Activated CD4-positive, alpha-beta memory T cell treated with anti-CD3 and anti-CD28 coated beads, Interleukin-2, amount 10 ng/mL, durations not matched to agents 7 days and 5 days (primary cell): ENCODE measurements around the gene CDX4. TPM values are rescaled to one million over a fixed set of nuclear protein-coding genes. Genes with fewer than 3 reads are reported as not detected.

ENCODE experiments used
- CTCF ChIA-PET: fragments of 350-600 bp; sonication (Branson Sonifier 250); formaldehyde crosslinking; loops from one replicate; lab custom pipeline; 2021; ENCODE audit warnings: antibody characterized with exemption, inconsistent platforms; lab: Charles Lee
- POLR2A ChIA-PET: fragments of 350-600 bp; sonication (Branson Sonifier 250); formaldehyde crosslinking; loops from one replicate; lab custom pipeline; 2021; ENCODE audit warnings: antibody characterized with exemption; lab: Charles Lee
- DNase-seq: peaks from one replicate; pipeline ENCODE4 v3.0.0-alpha.2; 2020
- H3K27ac Mint-ChIP-seq: one replicate; pipeline ENCODE4 v1.8.0; 2021; ENCODE audit warnings: mild to moderate bottlenecking, mixed read lengths
- H3K27me3 Mint-ChIP-seq: one replicate; pipeline ENCODE4 v1.8.0; 2021; ENCODE audit warnings: mixed read lengths
- H3K36me3 Mint-ChIP-seq: one replicate; pipeline ENCODE4 v1.8.0; 2021; ENCODE audit warnings: low read depth, mixed read lengths
- H3K4me1 Mint-ChIP-seq: one replicate; pipeline ENCODE4 v1.8.0; 2021; ENCODE audit warnings: mixed read lengths
- H3K4me3 Mint-ChIP-seq: one replicate; pipeline ENCODE4 v1.8.0; 2021; ENCODE audit warnings: mild to moderate bottlenecking, mixed read lengths
- H3K9me3 Mint-ChIP-seq: one replicate; pipeline ENCODE4 v1.8.0; 2021; ENCODE audit warnings: mixed read lengths
- total RNA-seq, 2 experiments: library from RNA; stranded (reverse); gene quantifications; one replicate each; pipeline ENCODE4 v1.2.3, GENCODE V29; 2021

The CDX4 gene, protein sequence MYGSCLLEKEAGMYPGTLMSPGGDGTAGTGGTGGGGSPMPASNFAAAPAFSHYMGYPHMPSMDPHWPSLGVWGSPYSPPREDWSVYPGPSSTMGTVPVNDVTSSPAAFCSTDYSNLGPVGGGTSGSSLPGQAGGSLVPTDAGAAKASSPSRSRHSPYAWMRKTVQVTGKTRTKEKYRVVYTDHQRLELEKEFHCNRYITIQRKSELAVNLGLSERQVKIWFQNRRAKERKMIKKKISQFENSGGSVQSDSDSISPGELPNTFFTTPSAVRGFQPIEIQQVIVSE
- total RNA-seq: not detected

DNA sequence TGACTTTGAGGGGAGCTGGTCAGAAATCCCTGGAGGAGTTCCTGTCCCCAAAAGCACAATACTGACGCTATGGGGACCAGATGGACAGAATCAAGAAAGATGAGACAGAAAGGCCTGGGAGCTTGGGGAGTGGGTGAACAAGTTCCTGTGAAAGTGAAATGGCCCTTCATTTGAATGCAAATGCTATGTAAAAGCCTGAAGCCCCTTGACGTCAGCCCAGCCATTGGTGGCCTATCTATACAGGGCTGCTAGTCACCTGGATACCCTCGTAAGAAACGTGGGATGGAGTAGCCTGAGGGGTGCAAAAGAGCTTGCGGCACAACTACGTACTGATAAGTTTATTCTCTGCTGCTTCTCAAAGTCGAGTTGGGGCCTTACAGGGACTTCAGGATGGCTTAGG, at the start of gene CDX4:
TSS of gene CDX4 (plus strand) at position 223 of the 400 bp plus-strand sequence. CDS start 201 bp downstream, outside the sequence.
- CTCF ChIA-PET: no interaction called here
- POLR2A ChIA-PET: no interaction called here
- H3K4me1 Mint-ChIP-seq: no peaks in the 10 kb centered on the region
- H3K27me3 Mint-ChIP-seq: peaks cover 27% of the 10 kb centered on the region
- DNase-seq: no peak
- H3K9me3 Mint-ChIP-seq: no peaks in the 10 kb centered on the region
- H3K27ac Mint-ChIP-seq: no peak within 1 kb of the TSS
- H3K4me3 Mint-ChIP-seq: no peak within 1 kb of the TSS
- H3K36me3 Mint-ChIP-seq: no peaks in the 10 kb centered on the region

GRCh38 chrX:73398185-73398914, 48.5 kb upstream of the CDX4 start:
- no peak for DNase-seq
- no peak overlapping the region for H3K27ac Mint-ChIP-seq
- no peaks in the 10 kb centered on the region for H3K9me3 Mint-ChIP-seq
- H3K4me1 Mint-ChIP-seq: no peaks in the 10 kb centered on the region
- CTCF ChIA-PET: no interaction called here
- no peak overlapping the region for H3K4me3 Mint-ChIP-seq
- POLR2A ChIA-PET: no interaction called here
- H3K36me3 Mint-ChIP-seq: no peaks in the 10 kb centered on the region
- H3K27me3 Mint-ChIP-seq: no peaks in the 10 kb centered on the region

DNA sequence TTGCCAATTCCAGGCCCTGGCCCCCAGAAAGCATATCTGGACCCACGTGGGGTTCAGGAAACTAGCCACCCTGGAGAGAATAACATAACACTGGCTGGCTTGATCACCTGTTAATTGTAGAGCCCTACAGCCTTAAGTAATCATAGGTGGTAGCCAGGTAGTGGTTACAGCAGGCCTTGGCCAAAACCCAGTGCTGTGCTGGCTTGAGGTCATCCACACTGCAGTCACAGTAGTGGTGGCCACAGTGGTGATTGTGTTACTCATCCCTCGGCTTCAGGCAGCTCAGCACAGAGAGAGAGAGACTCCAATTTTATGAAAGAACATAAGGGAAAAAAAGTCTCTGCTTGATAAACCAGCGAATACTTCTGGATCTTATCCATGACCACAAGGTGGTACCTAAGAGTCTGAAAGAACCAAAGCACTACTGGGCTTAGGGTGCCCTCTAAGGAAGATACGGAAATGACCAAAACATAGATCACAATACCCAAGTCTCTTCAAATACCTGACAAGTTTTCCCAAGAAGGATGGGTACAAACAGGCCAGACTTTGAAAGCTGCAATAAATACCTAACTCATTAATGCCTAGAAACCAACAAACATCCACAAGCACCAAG, 46.6 kb upstream of the CDX4 start:
- no peaks in the 10 kb centered on the region for H3K27me3 Mint-ChIP-seq
- no peaks in the 10 kb centered on the region for H3K36me3 Mint-ChIP-seq
- DNase-seq: no peak
- H3K4me1 Mint-ChIP-seq: no peaks in the 10 kb centered on the region
- H3K9me3 Mint-ChIP-seq: no peaks in the 10 kb centered on the region
- CTCF ChIA-PET: no interaction called here
- H3K4me3 Mint-ChIP-seq: no peak overlapping the region
- POLR2A ChIA-PET: no interaction called here
- no peak overlapping the region for H3K27ac Mint-ChIP-seq

DNA sequence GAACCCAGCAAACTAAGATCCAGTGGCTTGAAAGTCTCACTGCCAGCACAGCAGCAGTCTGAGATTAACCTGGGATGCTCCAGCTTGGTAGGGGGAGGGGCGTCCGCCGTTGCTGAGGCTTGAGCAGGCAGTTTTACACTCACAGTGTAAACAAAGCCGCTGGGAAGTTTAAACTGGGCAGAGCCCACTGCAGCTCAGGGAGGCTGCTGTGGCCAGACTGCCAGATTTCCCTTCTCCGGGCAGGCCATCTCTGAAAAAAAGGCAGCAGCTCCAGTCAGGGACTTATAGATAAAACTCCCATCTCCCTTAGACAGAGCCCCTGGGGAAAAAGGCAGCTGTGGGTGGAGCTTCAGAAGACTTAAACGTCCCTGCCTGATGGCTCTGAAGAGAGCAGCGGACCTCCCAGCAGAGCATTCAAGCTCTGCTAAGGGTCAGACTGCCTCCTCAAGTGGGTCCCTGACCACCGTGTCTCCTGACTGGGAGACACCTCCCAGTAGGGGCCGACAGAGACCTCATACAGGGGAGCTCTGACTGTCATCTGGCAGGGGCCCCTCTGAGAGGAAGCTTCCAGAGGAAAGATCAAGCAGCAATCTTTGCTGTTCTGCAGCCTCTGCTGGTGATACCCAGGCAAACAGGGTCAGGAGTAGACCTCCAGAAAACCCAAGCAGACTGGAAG, 45.1 kb upstream of the CDX4 start:
- Mint-ChIP-seq H3K27ac (no peak overlapping the region), H3K4me3 (no peak overlapping the region), H3K27me3 (no peaks in the 10 kb centered on the region), H3K9me3 (no peaks in the 10 kb centered on the region), H3K36me3 (no peaks in the 10 kb centered on the region), H3K4me1 (no peaks in the 10 kb centered on the region)
- no peak for DNase-seq
- POLR2A ChIA-PET: no interaction called here
- CTCF ChIA-PET: no interaction called here

DNA sequence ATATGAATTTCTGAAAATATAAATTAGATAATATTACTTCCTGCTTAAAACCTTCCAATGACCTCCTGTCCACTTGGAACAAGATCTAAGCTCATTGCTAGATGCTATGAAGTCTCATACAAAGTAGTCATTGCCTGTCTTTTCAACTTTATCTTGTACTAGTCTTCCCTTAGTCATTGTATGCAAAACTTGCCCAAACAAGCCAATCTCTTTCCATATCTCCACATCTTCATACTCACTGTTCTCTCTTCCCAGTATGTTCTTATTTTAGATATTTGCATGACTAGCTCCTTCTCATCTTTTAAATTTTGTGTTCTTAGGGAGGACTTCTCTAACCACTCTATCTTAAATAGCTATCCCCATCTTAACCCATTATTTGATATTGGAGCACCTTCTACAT, 33.9 kb upstream of the CDX4 start:
- Mint-ChIP-seq H3K27ac (no peak overlapping the region), H3K9me3 (no peaks in the 10 kb centered on the region), H3K4me1 (no peaks in the 10 kb centered on the region), H3K4me3 (no peak overlapping the region), H3K27me3 (no peaks in the 10 kb centered on the region), H3K36me3 (no peaks in the 10 kb centered on the region)
- ChIA-PET CTCF (no interaction called here), POLR2A (no interaction called here)
- DNase-seq: no peak

DNA sequence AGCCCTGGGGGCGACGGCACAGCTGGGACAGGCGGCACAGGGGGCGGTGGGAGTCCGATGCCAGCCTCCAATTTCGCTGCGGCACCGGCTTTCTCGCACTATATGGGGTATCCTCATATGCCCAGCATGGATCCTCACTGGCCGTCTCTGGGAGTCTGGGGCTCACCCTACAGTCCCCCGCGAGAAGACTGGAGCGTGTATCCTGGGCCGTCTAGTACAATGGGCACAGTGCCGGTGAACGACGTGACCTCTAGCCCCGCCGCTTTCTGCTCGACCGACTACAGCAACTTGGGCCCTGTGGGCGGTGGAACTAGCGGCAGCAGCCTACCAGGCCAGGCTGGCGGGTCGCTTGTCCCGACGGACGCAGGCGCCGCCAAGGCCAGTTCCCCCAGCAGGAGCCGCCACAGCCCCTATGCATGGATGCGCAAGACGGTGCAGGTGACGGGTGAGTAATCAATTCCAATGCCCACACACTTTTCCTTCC, 500 bp downstream of the CDX4 start:
- H3K27me3 Mint-ChIP-seq: peaks cover 30% of the 10 kb centered on the region
- H3K4me1 Mint-ChIP-seq: no peaks in the 10 kb centered on the region
- no peaks in the 10 kb centered on the region for H3K36me3 Mint-ChIP-seq
- DNase-seq: no peak
- H3K9me3 Mint-ChIP-seq: no peaks in the 10 kb centered on the region
- ChIA-PET CTCF (no interaction called here), POLR2A (no interaction called here)
- H3K27ac Mint-ChIP-seq: no peak overlapping the region
- no peak overlapping the region for H3K4me3 Mint-ChIP-seq

DNA sequence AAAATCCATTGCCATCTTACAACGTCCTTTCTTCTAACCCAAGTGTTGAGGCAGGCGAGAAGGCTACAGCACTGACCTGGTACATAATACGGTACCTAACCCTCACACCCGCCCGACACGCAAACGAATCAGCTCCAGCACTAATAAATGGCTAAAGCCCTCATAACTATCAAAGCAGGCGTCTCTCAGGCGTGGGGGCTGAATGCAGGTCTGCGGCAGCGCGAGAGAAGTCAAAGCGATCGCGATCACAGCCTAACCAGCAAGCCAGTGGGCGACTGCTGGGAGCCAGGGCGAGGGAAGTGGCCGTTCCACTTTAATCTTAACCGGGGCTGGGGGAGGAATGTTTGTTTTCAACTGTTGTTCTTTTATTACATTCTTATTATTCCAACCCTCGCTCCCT, 1.5 kb downstream of the CDX4 start:
- no peak for DNase-seq
- peaks cover 30% of the 10 kb centered on the region for H3K27me3 Mint-ChIP-seq
- ChIA-PET CTCF (no interaction called here), POLR2A (no interaction called here)
- no peak overlapping the region for H3K4me3 Mint-ChIP-seq
- no peaks in the 10 kb centered on the region for H3K4me1 Mint-ChIP-seq
- no peak overlapping the region for H3K27ac Mint-ChIP-seq
- H3K36me3 Mint-ChIP-seq: no peaks in the 10 kb centered on the region
- no peaks in the 10 kb centered on the region for H3K9me3 Mint-ChIP-seq

GRCh38 chrX:73455171-73455570, 8.3 kb downstream of the CDX4 start:
- Mint-ChIP-seq H3K4me1 (no peaks in the 10 kb centered on the region), H3K4me3 (no peak overlapping the region), H3K36me3 (no peaks in the 10 kb centered on the region), H3K27me3 (peaks cover 6% of the 10 kb centered on the region), H3K9me3 (no peaks in the 10 kb centered on the region), H3K27ac (no peak overlapping the region)
- no peak for DNase-seq
- POLR2A ChIA-PET: no interaction called here
- CTCF ChIA-PET: no interaction called here

DNA sequence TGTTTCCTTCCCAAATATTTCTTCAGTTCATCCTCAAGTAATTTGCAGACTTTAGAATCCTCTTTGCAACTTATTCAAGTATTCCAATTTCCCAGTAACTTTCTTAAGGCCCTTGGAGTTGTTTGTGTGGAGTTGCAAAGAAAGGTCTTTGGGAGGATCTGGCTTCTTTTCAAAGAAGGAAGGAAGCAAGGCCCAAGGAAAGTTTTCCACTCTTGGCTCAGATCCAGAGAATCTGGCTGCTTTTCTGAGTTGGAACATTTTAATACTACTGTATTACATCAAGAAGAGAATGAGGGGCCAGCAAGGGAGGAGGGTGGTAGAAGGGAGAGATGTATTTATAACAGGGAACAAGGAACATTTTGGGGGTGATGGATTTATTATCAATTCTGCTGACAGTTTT, 10.5 kb downstream of the CDX4 start:
- Mint-ChIP-seq H3K4me3 (no peak overlapping the region), H3K4me1 (no peaks in the 10 kb centered on the region), H3K9me3 (no peaks in the 10 kb centered on the region), H3K27me3 (peaks cover under 1% of the 10 kb centered on the region), H3K36me3 (no peaks in the 10 kb centered on the region), H3K27ac (no peak overlapping the region)
- POLR2A ChIA-PET: no interaction called here
- CTCF ChIA-PET: no interaction called here
- no peak for DNase-seq

DNA sequence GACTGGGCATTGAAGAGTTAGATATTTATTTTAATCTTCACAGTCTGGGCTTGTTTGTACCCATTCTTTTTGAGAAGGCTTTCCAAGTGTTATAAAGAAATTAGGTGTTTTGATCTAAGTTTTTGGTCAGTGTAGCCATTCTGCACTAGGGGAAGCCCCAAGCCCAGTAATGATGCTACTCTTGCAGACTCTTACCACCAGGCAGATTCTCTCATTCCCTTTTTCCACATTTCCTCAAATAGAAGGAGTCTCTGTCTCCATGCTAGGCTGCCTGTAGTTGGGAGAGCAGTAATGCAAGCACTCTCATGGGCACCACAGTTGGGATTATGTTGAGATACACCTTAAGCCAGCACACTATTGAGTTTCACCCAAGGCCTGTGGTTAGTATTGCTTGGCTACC, 21.5 kb downstream of the CDX4 start:
- ChIA-PET POLR2A (no interaction called here), CTCF (no interaction called here)
- Mint-ChIP-seq H3K27me3 (peaks cover 2% of the 10 kb centered on the region), H3K36me3 (no peaks in the 10 kb centered on the region), H3K9me3 (no peaks in the 10 kb centered on the region), H3K4me1 (no peaks in the 10 kb centered on the region), H3K27ac (no peak overlapping the region), H3K4me3 (no peak overlapping the region)
- no peak for DNase-seq

GRCh38 chrX:73478961-73479360, 32.1 kb downstream of the CDX4 start:
- Mint-ChIP-seq H3K36me3 (no peaks in the 10 kb centered on the region), H3K4me1 (no peaks in the 10 kb centered on the region), H3K27me3 (no peaks in the 10 kb centered on the region), H3K4me3 (no peak overlapping the region), H3K9me3 (peaks cover 2% of the 10 kb centered on the region), H3K27ac (no peak overlapping the region)
- DNase-seq: no peak
- ChIA-PET POLR2A (no interaction called here), CTCF (no interaction called here)

GRCh38 chrX:73481521-73481920, 34.7 kb downstream of the CDX4 start:
- H3K9me3 Mint-ChIP-seq: peaks cover 2% of the 10 kb centered on the region
- H3K27me3 Mint-ChIP-seq: no peaks in the 10 kb centered on the region
- no peak overlapping the region for H3K4me3 Mint-ChIP-seq
- no peak overlapping the region for H3K27ac Mint-ChIP-seq
- no peak for DNase-seq
- H3K4me1 Mint-ChIP-seq: no peaks in the 10 kb centered on the region
- ChIA-PET CTCF (no interaction called here), POLR2A (no interaction called here)
- H3K36me3 Mint-ChIP-seq: no peaks in the 10 kb centered on the region

DNA sequence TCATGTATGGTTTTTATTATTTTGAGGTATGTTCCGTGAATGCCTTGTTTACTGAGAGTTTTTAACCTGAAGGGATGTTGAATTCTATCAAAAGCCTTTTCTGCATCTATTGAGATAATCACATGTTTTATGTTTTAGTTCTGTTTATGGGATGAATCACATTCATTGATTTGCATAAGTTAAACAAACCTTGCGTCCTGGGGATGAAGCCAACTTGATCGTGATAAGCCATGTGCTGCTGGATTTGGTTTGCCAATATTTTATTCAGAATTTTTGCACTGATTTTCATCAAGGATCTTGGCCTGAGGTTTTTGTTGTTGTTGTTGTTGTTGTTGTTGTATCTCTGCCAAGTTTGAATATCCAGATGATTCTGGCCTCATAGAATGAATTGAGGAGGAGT, 43.8 kb downstream of the CDX4 start:
- H3K4me3 Mint-ChIP-seq: no peak overlapping the region
- no peaks in the 10 kb centered on the region for H3K4me1 Mint-ChIP-seq
- H3K27ac Mint-ChIP-seq: no peak overlapping the region
- no peaks in the 10 kb centered on the region for H3K36me3 Mint-ChIP-seq
- H3K9me3 Mint-ChIP-seq: no peaks in the 10 kb centered on the region
- ChIA-PET CTCF (no interaction called here), POLR2A (no interaction called here)
- no peak for DNase-seq
- H3K27me3 Mint-ChIP-seq: no peaks in the 10 kb centered on the region
